ENCODE results near the gene ATF6.

Gene ATF6

DNA sequence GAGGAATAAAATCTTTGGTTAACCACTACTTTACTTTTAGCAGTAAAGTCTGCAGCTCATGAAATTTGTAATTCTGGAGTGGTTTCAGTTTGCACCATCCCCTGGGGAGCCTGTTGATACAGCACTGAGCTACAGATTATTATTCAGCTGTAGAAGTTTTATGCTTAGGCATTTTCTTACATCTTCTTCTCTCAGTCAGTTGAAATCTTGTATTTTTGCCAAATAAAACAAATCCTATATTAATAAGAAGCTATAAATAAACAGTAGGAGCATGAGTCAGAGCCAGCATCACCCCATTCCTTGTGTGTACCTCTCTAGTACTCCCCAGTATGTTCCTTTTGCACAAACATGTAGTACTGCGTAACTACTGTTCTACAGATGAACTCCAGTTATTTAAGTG is 118.9 kb downstream of the ATF6 start:
- Histone ChIP-seq H3K4me3 (ENCODE audit: low read length) (no peak overlapping the region), H3K27me3 (replicated peaks; ENCODE audit: insufficient read depth, low read length) (no peaks in the 10 kb centered on the region), H3K9ac (ENCODE audit: low read length) (no peak overlapping the region), H3K9me3 (replicated peaks; ENCODE audit: insufficient read depth, low read length) (no peaks in the 10 kb centered on the region), H2AFZ (ENCODE audit: low read length) (no peak overlapping the region), H4K20me1 (ENCODE audit: insufficient read depth, low read length) (no peaks in the 10 kb centered on the region), H3K27ac (ENCODE audit: low read length) (no peak overlapping the region), H3K4me2 (ENCODE audit: low read depth, low read length) (no peak overlapping the region), H3K79me2 (ENCODE audit: low read length) (no peaks in the 10 kb centered on the region), H3K36me3 (replicated peaks; ENCODE audit: insufficient read depth, low read length) (no peaks in the 10 kb centered on the region), H3F3A (ENCODE audit: insufficient read depth, low read length) (no peaks in the 10 kb centered on the region), H3K9me2 (replicated peaks; ENCODE audit: insufficient read depth, low read length) (no peaks in the 10 kb centered on the region), H3K4me1 (ENCODE audit: low read length) (no peaks in the 10 kb centered on the region)
- TF ChIP-seq, protein P1, sequence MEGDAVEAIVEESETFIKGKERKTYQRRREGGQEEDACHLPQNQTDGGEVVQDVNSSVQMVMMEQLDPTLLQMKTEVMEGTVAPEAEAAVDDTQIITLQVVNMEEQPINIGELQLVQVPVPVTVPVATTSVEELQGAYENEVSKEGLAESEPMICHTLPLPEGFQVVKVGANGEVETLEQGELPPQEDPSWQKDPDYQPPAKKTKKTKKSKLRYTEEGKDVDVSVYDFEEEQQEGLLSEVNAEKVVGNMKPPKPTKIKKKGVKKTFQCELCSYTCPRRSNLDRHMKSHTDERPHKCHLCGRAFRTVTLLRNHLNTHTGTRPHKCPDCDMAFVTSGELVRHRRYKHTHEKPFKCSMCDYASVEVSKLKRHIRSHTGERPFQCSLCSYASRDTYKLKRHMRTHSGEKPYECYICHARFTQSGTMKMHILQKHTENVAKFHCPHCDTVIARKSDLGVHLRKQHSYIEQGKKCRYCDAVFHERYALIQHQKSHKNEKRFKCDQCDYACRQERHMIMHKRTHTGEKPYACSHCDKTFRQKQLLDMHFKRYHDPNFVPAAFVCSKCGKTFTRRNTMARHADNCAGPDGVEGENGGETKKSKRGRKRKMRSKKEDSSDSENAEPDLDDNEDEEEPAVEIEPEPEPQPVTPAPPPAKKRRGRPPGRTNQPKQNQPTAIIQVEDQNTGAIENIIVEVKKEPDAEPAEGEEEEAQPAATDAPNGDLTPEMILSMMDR (IDR thresholded peaks at IDR 0.05; ENCODE audit: low read length) = no peak
- no peak for TF ChIP-seq EZH2phosphoT487 (IDR thresholded peaks at IDR 0.05; ENCODE audit: low read length)
- no peak for TF ChIP-seq EZH2 (optimal IDR thresholded peaks at IDR 0.05; ENCODE audit: low read depth, low read length)
- DNase-seq = no peak

DNA sequence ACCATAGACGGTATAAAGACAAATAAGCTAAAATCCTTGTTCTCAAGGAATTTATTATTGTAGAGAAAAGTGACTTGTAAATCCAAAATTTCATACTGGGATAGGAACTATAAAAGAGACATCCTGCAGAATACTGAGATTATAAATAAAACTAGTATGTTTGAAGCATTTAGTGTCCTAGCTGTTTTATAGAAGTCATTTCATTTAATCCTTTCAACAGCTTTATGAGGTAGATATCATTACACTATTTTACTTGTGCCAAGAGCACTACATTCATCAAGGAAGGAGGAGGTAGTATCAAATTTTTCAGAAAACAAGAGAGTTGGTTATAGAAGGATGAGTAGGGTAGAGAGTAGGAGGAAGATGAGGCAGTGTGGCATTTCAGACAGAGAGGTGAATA is 119.6 kb downstream of the ATF6 start:
- Histone ChIP-seq H3F3A (ENCODE audit: insufficient read depth, low read length) (no peaks in the 10 kb centered on the region), H3K9ac (ENCODE audit: low read length) (no peak overlapping the region), H3K4me3 (ENCODE audit: low read length) (no peak overlapping the region), H3K4me2 (ENCODE audit: low read depth, low read length) (no peak overlapping the region), H3K9me2 (replicated peaks; ENCODE audit: insufficient read depth, low read length) (no peaks in the 10 kb centered on the region), H3K27ac (ENCODE audit: low read length) (no peak overlapping the region), H3K4me1 (ENCODE audit: low read length) (no peaks in the 10 kb centered on the region), H3K27me3 (replicated peaks; ENCODE audit: insufficient read depth, low read length) (no peaks in the 10 kb centered on the region), H3K9me3 (replicated peaks; ENCODE audit: insufficient read depth, low read length) (no peaks in the 10 kb centered on the region), H2AFZ (ENCODE audit: low read length) (no peak overlapping the region), H4K20me1 (ENCODE audit: insufficient read depth, low read length) (no peaks in the 10 kb centered on the region), H3K36me3 (replicated peaks; ENCODE audit: insufficient read depth, low read length) (no peaks in the 10 kb centered on the region), H3K79me2 (ENCODE audit: low read length) (no peaks in the 10 kb centered on the region)
- TF ChIP-seq, protein P1 (IDR thresholded peaks at IDR 0.05; ENCODE audit: low read length) = no peak
- TF ChIP-seq EZH2 (optimal IDR thresholded peaks at IDR 0.05; ENCODE audit: low read depth, low read length) (no peak), EZH2phosphoT487 (IDR thresholded peaks at IDR 0.05; ENCODE audit: low read length) (no peak)
- DNase-seq = no peak

DNA sequence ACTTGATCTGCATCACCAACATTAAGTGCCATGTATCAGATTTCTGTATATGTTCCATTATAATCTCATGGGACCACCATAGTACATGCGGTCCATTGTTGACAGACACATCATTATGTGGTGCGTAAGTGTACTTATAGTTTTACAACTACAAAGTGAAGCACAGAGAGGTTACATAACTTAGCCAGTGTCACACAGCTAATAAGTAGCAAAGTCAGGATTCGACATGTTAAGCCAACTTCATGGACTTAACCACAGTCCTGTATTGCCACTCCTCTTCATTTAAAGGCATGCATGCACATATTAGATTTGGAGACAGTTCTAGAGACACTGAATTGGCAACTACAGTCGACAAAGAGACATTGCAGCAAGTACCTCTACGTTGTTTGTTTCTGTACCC is 120.5 kb downstream of the ATF6 start:
- Histone ChIP-seq H3K27ac (ENCODE audit: low read length) (no peak overlapping the region), H3K4me1 (ENCODE audit: low read length) (no peaks in the 10 kb centered on the region), H3K4me3 (ENCODE audit: low read length) (no peak overlapping the region), H3K9me2 (replicated peaks; ENCODE audit: insufficient read depth, low read length) (no peaks in the 10 kb centered on the region), H3K79me2 (ENCODE audit: low read length) (no peaks in the 10 kb centered on the region), H2AFZ (ENCODE audit: low read length) (no peak overlapping the region), H3K9me3 (replicated peaks; ENCODE audit: insufficient read depth, low read length) (no peaks in the 10 kb centered on the region), H3F3A (ENCODE audit: insufficient read depth, low read length) (no peaks in the 10 kb centered on the region), H4K20me1 (ENCODE audit: insufficient read depth, low read length) (no peaks in the 10 kb centered on the region), H3K9ac (ENCODE audit: low read length) (no peak overlapping the region), H3K27me3 (replicated peaks; ENCODE audit: insufficient read depth, low read length) (no peaks in the 10 kb centered on the region), H3K36me3 (replicated peaks; ENCODE audit: insufficient read depth, low read length) (no peaks in the 10 kb centered on the region), H3K4me2 (ENCODE audit: low read depth, low read length) (no peak overlapping the region)
- no peak for TF ChIP-seq EZH2phosphoT487 (IDR thresholded peaks at IDR 0.05; ENCODE audit: low read length)
- TF ChIP-seq EZH2 (optimal IDR thresholded peaks at IDR 0.05; ENCODE audit: low read depth, low read length) = no peak
- TF ChIP-seq, protein P1 (IDR thresholded peaks at IDR 0.05; ENCODE audit: low read length) = no peak
- no peak for DNase-seq

Data from MM.1S (cell line).